CMK (cell line): ENCODE results near the gene H1-8.
"Not testable (repeated sequence)": the region's sequence is repeated elsewhere in the genome, so short reads cannot be mapped to it uniquely, and the experiment has no call there.

Experiments
- DNase-seq: peaks from one replicate; pipeline ENCODE4 v3.0.0-alpha.2; 2010; ENCODE audit warnings: low read depth

Gene H1-8

GRCh38 chr3:129515108-129515820 lies 27.7 kb upstream of the H1-8 start:
- DNase-seq: not testable (repeated sequence)

- DNase-seq: not testable (repeated sequence)
Observed at GRCh38 chr3:129515821-129516432, 27.0 kb upstream of the H1-8 start.

- no peak for DNase-seq
Observed at GRCh38 chr3:129517516-129517915, 25.5 kb upstream of the H1-8 start.

GRCh38 chr3:129518038-129518561 lies 24.9 kb upstream of the H1-8 start:
- no peak for DNase-seq

GRCh38 chr3:129518581-129518980 lies 24.4 kb upstream of the H1-8 start:
- no peak for DNase-seq

GRCh38 chr3:129519449-129519848 lies 23.5 kb upstream of the H1-8 start:
- DNase-seq: no peak

- no peak for DNase-seq
Observed at GRCh38 chr3:129519896-129520715, 22.9 kb upstream of the H1-8 start.

GRCh38 chr3:129520960-129521359 lies 22.0 kb upstream of the H1-8 start:
- DNase-seq: no peak

- DNase-seq: no peak
Observed at GRCh38 chr3:129521611-129522010, 21.4 kb upstream of the H1-8 start.

GRCh38 chr3:129522953-129523352 lies 20.0 kb upstream of the H1-8 start:
- no peak for DNase-seq

GRCh38 chr3:129524081-129524480 lies 18.9 kb upstream of the H1-8 start:
- DNase-seq: no peak

- no peak for DNase-seq
Observed at GRCh38 chr3:129525341-129525968, 17.5 kb upstream of the H1-8 start.

GRCh38 chr3:129526121-129526900 lies 16.7 kb upstream of the H1-8 start:
- no peak for DNase-seq

- DNase-seq: no peak
Observed at GRCh38 chr3:129527262-129527661, 15.7 kb upstream of the H1-8 start.

- no peak for DNase-seq
Observed at GRCh38 chr3:129528589-129529100, 14.3 kb upstream of the H1-8 start, which contains the start of gene RHO. RHO (plus strand) TSS chr3:129528639; CDS start chr3:129528734, 95 bp downstream.

- DNase-seq: no peak
Observed at GRCh38 chr3:129529436-129530210, 13.4 kb upstream of the H1-8 start.

- DNase-seq: no peak
Observed at GRCh38 chr3:129530251-129530791, 12.7 kb upstream of the H1-8 start.

- DNase-seq: no peak
Observed at GRCh38 chr3:129530821-129531220, 12.2 kb upstream of the H1-8 start.

GRCh38 chr3:129531699-129532098 lies 11.3 kb upstream of the H1-8 start:
- no peak for DNase-seq

GRCh38 chr3:129532261-129532660 lies 10.7 kb upstream of the H1-8 start:
- no peak for DNase-seq
